Measurements from ENCODE around the gene KRTAP13-3.

Gene KRTAP13-3, protein sequence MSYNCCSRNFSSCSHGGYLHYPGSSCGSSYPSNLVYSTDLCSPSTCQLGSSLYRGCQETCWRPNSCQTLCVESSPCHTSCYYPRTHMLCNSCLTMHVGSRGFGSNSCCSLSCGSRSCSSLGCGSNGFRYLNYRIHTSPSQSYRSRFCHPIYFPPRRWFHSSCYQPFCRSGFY

DNA sequence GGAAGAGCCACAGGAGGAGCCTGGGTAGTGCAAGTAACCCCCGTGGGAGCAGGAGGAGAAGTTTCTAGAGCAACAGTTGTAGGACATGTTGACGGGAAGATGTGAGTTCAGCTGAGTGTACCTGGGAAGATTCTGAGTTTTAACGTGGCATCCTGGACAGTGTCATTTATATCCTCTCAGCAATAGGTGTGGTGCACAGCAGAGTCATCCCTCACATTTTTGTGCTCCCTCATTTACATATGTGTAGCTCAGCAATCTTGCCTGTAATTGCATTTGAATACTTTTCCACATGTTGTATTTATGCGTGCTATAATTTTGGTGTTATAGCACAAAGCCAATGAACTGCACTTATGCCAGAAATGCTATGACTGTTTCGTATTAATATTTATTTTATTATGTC, at the start of gene KRTAP13-3:
TSS of gene KRTAP13-3 (minus strand) at position 101 of the 400 bp plus-strand sequence. CDS start at position 87, 14 bp downstream.
- DNase-seq: no peak

DNA sequence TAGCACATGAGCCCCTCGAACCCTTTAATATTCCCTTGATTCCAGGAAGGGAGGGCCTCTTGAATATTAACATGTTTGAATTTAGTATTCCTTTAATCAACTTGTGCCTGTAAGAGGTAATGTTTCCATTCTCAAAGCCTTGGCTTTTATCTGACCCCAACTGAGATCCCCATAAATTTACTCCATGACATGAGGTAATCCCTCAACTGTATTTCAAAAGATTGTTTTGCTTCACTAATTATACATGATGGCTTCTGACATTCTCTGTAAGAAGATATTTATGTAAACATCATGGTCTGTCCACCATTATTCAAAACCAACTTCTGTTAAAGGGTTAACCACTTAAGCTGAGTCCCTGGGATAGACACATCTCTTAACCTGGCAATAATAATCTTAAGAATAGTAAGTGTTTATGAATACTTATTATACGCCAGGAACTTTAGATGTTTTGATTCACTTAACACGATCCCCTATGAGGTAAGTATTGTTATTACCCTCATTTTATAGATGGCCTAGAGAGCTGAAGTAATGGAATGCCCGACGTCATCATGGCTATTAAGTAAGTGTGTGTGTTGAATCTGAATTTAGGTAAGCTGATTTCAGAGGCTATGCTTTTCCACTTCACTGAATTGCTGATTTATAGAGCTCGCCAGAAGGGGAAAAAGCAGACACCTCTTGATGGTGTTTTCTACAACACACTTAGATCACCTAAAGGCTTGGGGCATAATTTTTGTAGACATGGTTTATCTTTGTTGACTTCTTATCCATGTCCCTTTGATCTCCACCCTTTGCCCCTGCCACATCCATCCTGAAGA, 43.4 kb upstream of the KRTAP13-3 start:
- no peak for DNase-seq

DNA sequence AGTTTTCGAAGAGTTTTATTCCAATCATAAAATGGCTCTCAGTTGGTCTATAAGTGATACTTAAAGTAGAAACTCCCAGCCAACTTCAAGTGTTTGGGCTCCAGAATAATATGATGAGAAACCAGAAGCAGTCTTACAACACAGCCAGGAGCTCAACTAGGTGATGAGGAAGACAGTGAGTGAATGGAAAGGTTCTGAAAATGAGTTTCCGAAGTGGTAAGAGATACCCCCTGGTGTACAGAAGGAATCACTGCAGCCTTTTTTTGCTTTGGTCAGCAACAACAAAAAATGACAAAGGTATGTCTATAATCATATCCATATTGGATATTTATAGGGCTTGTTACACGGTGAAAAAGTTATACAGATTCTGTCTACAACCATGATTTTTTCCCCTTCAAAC, 38.0 kb upstream of the KRTAP13-3 start:
- DNase-seq: no peak

DNA sequence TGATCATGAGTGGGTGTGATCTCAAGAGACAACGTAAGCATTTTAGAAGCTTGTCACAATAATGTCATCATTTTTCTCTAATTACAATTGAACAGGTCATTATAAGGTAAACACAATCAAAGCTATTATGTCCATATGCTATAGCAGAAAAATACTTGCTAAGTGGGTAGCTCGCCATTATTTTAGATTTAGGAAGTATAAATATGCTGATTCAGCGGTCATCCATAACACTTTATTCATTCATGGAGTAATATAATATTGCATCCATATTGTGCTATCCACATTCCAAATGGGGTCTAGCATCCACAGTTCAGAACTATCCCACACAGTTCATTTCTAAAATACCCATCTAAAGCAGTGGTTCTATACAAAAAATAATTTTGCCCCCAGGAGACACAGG, 22.8 kb upstream of the KRTAP13-3 start:
- no peak for DNase-seq

DNA sequence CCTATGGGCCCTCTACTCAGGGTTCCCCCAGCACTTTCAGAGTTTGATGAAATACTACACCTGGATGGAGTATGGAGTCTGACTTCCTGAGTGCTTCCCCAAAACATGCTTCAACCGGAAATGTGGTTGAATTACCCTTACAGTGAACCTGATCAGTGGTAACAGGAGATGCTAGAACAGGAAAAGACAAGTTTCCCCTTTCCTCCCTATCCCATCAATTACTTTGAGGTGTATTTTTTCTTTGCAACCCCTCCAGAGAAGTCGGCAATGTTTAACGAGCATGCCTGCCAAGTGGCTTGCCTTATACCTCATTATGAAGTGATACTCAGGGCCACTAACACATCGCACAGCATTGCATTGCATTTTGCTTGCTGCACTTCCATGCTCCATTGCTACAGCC, 21.3 kb upstream of the KRTAP13-3 start:
- DNase-seq: no peak

DNA sequence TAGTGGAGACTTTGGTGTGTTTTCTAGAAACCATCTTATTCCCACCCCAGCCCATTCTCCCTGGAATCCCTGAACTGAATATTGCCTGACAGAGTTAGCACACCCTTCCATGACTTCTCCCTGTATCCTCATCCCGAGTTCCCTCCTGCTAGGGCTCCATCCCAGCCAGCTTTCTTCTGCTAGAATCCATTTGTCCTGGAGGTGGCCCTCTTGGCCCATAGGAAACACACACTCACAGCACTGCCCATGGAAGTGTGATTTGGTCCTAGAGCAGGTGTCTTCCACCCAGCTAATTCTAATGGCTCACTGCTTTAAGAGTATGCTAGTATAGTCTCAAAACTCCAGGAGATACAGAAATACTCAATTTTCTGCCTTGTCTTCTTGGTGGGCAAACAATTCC, 18.5 kb upstream of the KRTAP13-3 start:
- DNase-seq: no peak

DNA sequence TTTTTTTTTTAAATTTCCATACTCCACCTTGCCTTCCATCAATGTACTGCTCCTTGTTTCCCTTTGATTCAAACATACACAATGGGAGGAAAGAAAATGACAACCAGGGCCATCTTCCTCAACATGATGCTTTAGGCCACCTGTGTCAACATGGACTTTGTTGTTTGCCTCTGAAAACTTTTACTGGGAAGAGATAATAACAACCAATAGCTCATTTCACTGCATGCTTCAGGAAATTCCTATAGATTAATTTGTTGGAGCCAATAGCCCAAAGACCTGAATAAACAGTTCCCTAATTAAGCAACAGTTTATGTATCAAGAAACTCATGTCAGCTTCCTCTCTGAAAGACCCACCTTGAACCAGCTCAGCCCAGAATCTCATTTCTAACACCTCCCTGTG, 17.5 kb upstream of the KRTAP13-3 start:
- no peak for DNase-seq

DNA sequence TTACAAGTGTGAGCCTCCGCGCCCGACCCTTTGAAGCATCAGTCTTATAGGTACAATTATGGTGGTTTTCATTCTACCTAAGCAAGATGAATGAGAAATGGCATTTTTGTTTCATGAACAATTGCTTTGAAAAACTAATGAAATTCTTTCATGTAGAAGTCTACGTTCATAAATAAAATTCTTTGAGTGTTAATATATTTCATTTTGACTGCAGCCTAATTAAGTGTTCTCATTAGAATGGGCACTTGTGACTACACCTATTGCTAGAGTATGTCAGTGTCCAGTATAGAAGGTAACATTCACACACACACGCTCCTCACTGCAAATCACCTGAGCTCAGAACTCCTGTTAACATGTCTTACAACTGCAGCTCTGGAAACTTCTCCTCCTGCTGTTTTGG, 14.2 kb upstream of the KRTAP13-3 start, which contains the start of gene KRTAP15-1:
TSS of gene KRTAP15-1 (plus strand) at position 301 of the 400 bp plus-strand sequence. CDS start at position 354, 53 bp downstream.
- no peak for DNase-seq

DNA sequence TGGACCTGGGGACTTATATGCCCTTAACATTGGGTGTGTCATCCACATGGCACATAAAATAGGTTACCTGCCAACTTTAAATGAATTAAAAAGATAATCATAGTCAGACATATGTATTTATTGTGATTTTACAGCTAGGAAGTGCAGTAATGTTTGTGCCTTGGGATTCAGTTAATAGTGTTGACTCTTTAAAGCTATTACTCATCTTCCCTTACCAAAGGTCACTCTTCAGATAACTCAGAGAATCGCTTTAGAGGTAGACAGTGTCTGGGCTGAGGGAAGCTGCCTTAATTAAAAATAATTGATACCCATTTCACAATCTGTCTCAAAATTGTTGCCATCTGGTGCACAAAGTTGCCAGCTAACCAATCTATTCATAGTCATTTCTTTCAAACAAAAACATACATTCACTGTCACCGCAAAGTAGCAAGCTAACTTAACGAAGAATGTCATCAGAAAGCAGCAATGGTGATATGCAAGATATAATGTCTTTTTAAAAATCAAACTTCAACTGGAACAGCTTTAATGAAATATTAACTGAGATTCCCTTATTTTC, 11.4 kb upstream of the KRTAP13-3 start:
- no peak for DNase-seq

DNA sequence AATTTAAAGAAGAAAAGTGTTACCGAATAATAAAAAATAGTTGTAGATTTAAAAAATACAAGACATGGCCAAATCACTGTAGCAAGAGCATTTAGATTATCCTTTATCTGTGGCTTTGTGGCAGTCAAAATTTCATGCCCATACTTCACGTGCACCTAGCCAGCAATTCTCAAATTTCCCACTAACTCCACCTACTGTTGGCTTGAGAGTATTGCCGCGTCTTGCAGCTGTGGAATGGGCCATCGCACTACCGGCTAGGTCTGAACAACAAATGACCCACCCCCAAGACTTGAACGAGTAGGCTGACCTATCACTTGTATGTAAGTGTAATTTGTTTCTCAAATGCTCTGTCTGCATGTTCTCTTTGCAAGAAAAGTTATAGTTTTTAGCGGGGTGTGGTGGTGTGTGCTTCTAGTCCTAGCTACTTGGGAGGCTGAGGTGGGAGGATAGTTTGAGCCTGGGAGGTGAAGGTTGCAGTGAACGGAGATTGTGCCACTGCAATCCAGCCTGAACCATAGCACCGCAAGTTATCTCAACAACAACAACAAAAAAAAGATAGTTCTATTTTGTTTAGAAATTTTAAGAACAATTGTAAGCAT, 8.4 kb upstream of the KRTAP13-3 start:
- no peak for DNase-seq

DNA sequence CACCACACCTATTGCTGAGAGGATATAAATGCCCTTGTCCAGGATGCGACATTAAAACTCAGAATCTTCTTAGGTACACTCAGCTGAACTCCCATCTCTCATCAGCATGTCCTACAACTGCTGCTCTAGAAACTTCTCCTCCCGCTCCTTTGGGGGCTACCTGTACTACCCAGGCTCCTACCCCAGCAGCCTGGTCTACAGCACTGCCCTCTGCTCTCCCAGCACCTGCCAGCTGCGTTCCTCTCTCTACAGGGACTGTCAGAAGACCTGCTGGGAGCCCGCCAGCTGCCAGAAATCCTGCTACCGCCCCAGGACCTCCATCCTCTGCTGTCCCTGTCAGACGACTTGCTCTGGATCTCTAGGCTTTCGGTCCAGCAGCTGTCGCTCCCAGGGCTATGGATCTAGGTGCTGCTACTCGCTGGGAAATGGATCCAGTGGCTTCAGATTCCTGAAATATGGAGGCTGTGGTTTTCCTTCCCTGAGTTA, 4.5 kb upstream of the KRTAP13-3 start, which contains the start of gene KRTAP13-4:
TSS of gene KRTAP13-4 (plus strand) at position 51 of the 486 bp plus-strand sequence. CDS start at position 107, 56 bp downstream.
- DNase-seq: no peak

DNA sequence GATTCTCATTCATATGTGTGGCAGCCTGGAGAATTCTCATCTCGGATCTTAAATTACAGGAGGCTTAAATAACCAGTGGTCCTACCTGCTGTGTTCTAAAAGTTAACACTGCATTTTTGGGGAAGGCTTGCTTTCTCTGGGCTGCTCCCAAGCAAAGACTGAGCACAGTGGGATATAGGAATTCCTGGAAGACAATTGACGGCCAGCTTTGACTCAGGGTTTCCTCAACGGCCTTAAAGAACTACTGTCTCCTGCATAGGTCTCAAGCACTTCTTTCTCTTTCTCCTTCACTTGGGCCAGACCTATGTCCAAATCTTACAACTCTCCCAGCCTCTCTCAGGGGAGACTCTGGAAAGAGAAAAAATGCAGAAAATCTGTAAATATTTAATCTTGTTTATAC, 1.0 kb upstream of the KRTAP13-3 start:
- DNase-seq: no peak

DNA sequence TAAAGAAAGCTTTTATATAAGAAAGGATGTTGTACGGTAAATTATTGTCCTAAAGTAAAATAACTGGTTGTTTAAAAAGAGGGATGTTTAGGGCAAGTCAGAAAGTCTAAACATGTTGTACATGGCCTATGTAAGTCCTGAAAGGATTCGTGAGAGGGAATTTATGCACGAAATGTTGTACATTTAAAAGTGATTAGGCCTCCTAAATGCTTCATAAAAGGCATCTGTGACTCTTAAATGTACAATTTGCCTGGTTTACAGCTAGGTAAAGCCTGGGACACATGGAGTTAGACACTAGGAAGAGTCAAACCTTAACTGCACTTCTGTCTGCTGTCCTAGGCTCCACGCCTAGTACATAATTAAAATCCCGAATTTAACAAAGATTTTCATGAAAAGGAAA, 9.7 kb downstream of the KRTAP13-3 start:
- DNase-seq: no peak

DNA sequence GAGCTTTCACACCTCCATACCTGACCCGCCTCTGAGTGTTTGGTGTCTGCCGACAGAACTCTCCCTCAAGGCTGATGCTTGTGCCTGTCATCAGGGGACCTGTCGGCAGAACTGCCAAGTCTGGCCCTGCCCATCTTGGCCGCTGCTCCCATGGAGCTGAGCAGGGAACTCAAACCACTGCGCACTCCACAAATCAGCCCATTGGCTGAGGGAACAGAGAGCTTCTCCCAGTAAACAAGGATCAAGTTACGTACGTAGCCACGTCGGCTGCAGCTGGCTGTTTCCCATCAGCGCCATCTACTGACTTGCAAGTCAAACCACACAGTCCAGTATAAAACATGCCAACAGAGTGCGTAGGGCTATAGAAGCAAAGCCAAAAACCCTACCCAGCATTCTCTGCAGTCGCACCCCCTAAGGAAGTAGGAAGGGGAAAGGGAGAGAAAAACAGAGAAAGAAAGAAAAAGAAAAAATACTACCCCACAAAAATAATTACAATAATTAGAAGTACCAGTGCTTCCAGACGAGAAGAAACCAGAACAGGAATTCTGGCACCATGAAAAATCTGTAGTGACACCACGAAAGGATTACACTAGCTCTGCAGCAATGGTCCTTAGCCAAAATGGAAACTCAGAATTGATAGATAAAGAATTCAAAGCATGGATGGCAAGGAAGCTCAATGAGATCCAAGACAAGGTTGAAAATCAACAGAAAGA, 16.8 kb downstream of the KRTAP13-3 start:
- DNase-seq: peak; percentile 81

DNA sequence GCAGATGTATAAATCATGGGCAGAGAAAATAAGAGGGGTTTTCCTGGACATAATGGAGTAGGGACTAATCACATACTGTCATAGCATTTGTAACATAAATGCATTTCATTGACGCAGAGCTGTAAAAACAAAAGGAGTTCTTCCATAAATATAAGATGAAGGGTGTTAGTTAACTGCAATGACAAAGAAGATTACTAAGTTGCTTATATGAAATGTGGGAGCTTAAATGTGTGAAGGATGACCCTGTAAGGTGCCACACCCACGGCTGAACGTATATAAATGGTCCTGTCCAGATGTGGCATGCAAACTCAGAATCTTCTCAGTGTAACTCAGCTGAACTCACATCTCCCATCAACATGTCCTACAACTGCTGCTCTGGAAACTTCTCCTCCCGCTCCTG, 30.0 kb downstream of the KRTAP13-3 start, which contains the start of gene KRTAP13-1:
TSS of gene KRTAP13-1 (plus strand) at position 301 of the 400 bp plus-strand sequence. CDS start at position 357, 56 bp downstream.
- no peak for DNase-seq

DNA sequence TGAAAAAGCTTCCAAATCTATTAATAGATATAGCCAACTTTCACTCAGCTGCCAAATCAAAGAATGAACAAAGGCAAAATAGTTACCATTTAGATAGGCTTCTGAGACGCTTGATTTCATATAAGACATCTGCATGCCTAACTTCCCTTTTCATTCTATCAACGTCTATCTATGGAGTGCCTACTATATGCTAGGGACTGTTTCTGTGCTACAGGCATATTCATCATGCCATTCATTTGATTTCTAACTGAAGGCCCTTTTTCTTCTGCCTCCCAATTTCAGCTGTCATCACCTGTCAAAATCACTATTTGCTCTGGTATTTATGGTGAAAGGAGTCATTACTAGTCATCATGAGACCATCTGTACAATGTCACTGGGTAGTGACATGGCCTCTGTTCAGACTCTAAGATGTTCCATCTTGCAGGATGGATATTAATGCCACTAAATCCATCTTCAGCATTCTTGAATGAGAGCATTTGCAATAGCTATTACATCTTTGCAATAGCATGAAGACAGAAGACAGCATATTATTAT, 34.2 kb downstream of the KRTAP13-3 start:
- DNase-seq: no peak

DNA sequence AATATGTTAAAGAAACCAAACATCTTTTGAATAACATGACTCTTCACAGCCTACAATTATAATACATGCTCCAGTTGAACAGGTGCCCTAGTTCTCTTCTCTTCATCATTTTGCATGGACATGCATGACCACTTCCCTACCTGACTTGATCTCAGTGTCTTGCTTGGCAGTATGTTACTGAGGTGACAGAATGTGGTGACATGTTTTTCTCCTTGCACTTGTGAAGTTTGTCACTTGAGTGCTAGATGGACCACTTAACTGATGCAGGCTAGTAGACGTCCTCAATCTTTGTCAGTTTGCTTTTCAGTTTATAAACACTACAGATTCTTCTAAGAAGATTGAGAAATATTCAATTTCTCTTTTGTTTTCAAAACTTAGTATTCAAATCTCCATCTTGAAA, 43.5 kb downstream of the KRTAP13-3 start:
- no peak for DNase-seq

All from NCI-H1048 (cell line).